Measurements from ENCODE around the gene LHFPL2. TPM values are rescaled to one million over a fixed set of nuclear protein-coding genes. Genes with fewer than 3 reads are reported as not detected.

LHFPL2 gene
- total and polyA plus RNA-seq, 2 of the 4 experiments (the other 2 are of a cell fraction), result 6.5 to 11.3 TPM

- H2BK15ac ChIP-seq (ENCODE audit: low read depth, low read length), result no peak overlapping the region
- no peak overlapping the region for H3K4me3 ChIP-seq (ENCODE audit: insufficient read depth, low read depth, low read length)
- no peaks in the 10 kb centered on the region for H3K9me3 ChIP-seq (ENCODE audit: control insufficient read depth, insufficient read depth, low read length)
- TF ChIP-seq CTCF (conservative IDR thresholded peaks at IDR 0.05; ENCODE audit: low read depth, low read length) (no peak), MAZ (IDR thresholded peaks at IDR 0.05; ENCODE audit: borderline replicate concordance, low read depth, low read length) (no peak), USF2 (IDR thresholded peaks at IDR 0.05; ENCODE audit: low read depth, low read length) (no peak), SMC3 (IDR thresholded peaks at IDR 0.05; ENCODE audit: low read depth, low read length) (no peak)
- H4K8ac ChIP-seq (ENCODE audit: low read depth in 2 of 2, low read length in 2 of 2), result no peak overlapping the region
- no CpG with 5 or more reads among the region's 5 CpGs for WGBS, 2 experiments (ENCODE audit: extremely low coverage in 2 of 2, insufficient read length in 1 of 2)
- CTCF ChIA-PET, result interaction anchor here (0.6 to 1.4 kb wide), 2 partner anchors 12 to 31 kb away, joined by 4 to 8 read pairs; partner anchors contain the start of gene LHFPL2
- no peaks in the 10 kb centered on the region for H3K27me3 ChIP-seq (ENCODE audit: control insufficient read depth, insufficient read depth, low read length)
- BruUV-seq (replicated peaks), result no TSS peak
- H3K56ac ChIP-seq (ENCODE audit: extremely low read depth, insufficient read depth, low read length), result no peak overlapping the region
- DNase-seq (no peak), ATAC-seq (ENCODE audit: low read depth) (no peak)
- intact Hi-C loops (cut with micrococcal nuclease), result loop anchor here (5.0 kb wide), 1 partner anchor 318 kb away; the partner anchor contains the start of gene SCAMP1
- POLR2A ChIA-PET (ENCODE audit: unreplicated experiment), result no interaction called here
- 0 out of 2 replicates have a peak, but pooled peaks cover 7% of the 10 kb centered on the region for H3K9me1 ChIP-seq (ENCODE audit: insufficient read depth, low read length)
- no peaks in the 10 kb centered on the region for H3K79me1 ChIP-seq (ENCODE audit: low read depth in 1 of 2, low read length in 2 of 2)
- no peak overlapping the region for H2BK20ac ChIP-seq (ENCODE audit: low read depth, low read length)
- no peak overlapping the region for H3K9ac ChIP-seq (ENCODE audit: low read depth, low read length)
- H3K36me3 ChIP-seq (ENCODE audit: control insufficient read depth, insufficient read depth, low read length), result no peaks in the 10 kb centered on the region
- no peak overlapping the region for H3K27ac ChIP-seq (ENCODE audit: insufficient read depth, low read length)
- no peaks in the 10 kb centered on the region for H4K20me1 ChIP-seq (ENCODE audit: insufficient read depth, low read length)
- no peak overlapping the region for H3K4me2 ChIP-seq (ENCODE audit: low read depth, low read length)
- H4K5ac ChIP-seq (ENCODE audit: low read depth, low read length), result no peak overlapping the region
- H2AK5ac ChIP-seq (ENCODE audit: low read depth, low read length), result no peak overlapping the region
- no peak overlapping the region for H3K18ac ChIP-seq (ENCODE audit: low read depth, low read length)
- H2AK9ac ChIP-seq (replicated peaks; ENCODE audit: low read depth, low read length, poor library complexity), result no peak overlapping the region
- peaks cover 15% of the 10 kb centered on the region for H3K4me1 ChIP-seq (ENCODE audit: control insufficient read depth, insufficient read depth, low read length)
- no peak overlapping the region for H2BK120ac ChIP-seq (ENCODE audit: low read depth, low read length)
- in situ Hi-C loops (cut with MboI; ENCODE audit: low sequenced_read_pairs), result no loop called here
- H3K4ac ChIP-seq (ENCODE audit: low read depth, low read length), result no peak overlapping the region
- H2AFZ ChIP-seq (replicated peaks; ENCODE audit: low read length, poor library complexity), result no peak overlapping the region
- dilution Hi-C loops (cut with HindIII; ENCODE audit: low sequenced_read_pairs, unreplicated experiment), result no loop called here
- no peak overlapping the region for H2BK5ac ChIP-seq (ENCODE audit: low read depth, low read length, poor library complexity, severe bottlenecking)
- H3K14ac ChIP-seq (replicated peaks; ENCODE audit: low read depth, low read length), result no peak overlapping the region
- H3K23ac ChIP-seq (ENCODE audit: low read depth, low read length), result no peak overlapping the region
- H4K91ac ChIP-seq (ENCODE audit: insufficient read depth, low read depth, low read length), result no peak overlapping the region
Observed at GRCh38 chr5:78679905-78680304, 31.3 kb upstream of the LHFPL2 start.

Measured in IMR-90 (cell line).